Activated T-helper 9 cell treated with anti-CD3 and anti-CD28 coated beads, Interleukin-2, amount 50 U/mL, for 16 hours (primary cell): ENCODE results near the gene MELTF.

Experiments
- DNase-seq: peaks from one replicate; pipeline ENCODE4 v3.0.0-alpha.2; 2020; ENCODE audit warnings: low read depth

The MELTF gene

DNA sequence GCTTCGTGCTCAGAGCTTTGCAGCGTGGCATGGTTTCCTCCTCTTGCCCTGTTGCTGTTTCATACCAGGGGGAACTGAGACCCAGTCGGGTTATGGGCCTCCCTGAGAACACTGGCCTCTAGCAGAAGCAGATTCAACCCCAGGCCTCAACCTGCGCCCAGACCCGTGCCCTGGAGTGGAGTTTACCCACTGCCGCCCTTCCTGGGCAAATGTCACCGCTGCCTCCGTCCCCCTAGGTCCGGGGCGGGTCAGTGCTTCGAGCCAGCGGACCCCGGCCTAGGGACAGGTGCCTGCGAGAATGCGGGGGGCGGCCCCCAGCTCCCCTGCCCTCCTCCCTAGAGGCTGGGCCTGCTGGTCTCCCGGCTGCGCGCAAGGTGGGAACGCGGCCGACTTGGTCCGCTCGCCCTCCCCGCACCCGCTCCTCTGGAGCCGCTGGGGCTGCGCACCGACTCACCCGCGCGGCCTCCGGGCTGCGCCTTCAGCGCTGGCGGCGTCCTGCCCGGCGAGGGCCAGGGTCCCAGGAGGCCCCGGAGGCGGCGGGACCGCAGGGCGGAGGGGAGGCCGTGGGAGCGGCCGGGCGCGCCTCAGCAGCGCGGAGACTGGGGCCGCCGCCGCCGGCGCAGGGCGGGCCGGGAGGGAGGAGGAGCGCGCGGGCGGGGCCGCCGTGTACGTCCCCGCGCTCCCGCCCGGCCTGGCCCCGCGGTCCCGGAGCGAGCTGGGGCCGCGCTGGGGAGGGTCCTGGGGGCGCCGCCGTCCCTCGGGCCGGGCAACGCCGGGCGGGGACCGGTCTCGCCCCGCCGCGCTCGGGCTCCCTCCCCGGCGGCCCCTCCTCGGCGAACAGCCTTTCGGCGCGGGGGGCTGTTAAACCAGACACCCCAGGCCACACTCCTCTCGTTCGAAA, 61.1 kb downstream of the MELTF start, which contains the start of gene PIGZ:
TSS of gene PIGZ (minus strand) at position 601 of the 901 bp plus-strand sequence. CDS start 16,802 bp downstream, outside the sequence.
- DNase-seq, result no peak

DNA sequence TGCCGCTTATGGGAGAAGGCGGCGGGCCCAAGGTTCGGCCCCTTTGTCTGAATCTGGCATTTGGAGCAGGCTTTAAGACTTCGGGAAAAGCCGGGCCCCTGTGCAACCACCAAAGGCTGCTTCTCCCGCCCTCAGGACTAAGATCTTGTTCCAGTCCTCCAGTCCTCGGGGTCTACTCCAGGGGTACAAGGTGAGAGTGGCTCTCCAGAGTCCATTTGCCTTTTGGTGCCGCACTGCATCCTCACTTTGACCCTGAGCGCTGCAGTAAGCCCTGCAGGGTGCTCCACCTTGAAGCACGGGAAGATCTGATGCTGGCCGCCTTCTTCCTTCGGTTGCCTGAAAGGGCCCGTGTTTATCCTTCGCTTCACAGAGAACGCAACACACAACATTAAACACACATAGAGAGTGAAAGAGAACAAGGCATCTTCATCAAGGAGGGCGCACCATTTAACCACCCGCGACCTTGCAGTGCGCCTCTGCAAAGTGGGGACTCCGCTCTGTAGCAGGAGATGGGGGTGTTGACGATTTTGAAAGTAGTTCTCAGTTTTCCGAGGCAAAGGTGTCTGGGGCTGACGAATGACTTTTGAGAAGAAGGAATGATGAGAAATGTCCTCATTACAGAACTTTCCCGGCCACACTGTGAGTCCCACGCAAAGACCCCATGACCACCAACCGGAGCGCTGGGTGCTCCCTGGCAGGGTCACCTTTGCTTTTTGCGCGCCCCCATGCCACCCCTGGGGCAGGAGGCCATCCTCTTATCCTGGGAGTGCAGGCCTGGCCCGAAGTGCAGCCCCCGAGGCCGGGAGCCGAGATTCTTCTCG, 62.0 kb downstream of the MELTF start:
- DNase-seq, result no peak

DNA sequence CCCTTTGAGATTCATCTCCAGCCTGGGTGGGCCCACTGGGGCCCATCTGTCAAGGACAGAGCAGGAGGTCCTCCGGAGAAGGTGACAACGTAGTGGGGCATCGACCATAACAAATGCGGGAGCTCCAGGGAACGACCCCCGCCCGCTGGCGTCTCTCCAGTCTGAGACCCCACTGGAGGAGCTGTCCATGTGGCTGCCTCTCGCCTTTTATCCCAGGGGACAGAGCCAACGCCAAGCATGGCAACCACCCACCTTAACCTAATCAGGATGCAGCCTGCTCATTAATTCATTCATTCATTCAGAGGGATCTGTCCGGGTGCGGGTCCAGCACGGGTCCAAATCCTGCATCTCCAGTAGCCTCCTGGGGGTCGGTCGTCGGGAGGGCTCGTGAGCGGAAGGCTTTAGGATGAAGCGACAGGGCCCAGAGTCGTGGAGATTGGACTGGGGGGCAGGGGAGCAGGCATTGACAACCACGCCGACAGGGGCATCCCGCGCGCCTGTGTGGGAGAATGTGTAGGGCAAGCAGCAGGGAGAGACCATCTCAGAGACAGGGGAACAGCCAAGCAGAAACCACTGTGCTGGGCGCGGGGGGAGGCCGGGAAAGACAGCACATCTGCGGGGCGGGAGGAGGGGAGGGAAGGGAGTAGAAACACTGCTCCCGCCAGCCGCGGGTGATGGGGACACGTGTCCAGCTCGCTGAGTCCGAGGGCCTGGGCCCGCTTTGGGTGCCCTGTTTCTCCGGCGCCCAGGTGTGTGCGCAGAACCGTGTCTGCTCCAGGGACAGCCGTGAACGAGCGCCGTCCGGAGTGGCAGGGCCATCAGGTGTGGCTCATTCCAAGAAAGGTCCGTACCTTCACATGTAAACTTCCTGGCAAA, 62.9 kb downstream of the MELTF start:
- DNase-seq, result no peak

DNA sequence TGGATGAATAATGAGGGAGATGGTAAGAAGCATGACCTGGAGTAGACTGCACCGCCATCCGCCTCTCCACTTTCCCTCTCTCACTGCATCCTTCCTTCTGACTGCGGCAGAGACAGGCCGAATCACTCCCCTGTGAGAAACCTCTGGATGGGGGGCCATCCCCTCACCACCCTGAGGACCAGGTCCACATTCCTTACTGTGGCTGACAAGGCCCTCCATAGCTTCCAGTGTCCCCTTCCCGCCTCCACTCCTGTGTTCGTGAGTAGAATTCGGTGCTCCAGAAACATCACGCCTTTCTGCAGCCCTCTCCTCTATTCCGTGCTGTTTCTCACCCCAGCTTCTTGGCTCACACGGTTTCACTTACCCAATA, 63.8 kb downstream of the MELTF start:
- no peak for DNase-seq

DNA sequence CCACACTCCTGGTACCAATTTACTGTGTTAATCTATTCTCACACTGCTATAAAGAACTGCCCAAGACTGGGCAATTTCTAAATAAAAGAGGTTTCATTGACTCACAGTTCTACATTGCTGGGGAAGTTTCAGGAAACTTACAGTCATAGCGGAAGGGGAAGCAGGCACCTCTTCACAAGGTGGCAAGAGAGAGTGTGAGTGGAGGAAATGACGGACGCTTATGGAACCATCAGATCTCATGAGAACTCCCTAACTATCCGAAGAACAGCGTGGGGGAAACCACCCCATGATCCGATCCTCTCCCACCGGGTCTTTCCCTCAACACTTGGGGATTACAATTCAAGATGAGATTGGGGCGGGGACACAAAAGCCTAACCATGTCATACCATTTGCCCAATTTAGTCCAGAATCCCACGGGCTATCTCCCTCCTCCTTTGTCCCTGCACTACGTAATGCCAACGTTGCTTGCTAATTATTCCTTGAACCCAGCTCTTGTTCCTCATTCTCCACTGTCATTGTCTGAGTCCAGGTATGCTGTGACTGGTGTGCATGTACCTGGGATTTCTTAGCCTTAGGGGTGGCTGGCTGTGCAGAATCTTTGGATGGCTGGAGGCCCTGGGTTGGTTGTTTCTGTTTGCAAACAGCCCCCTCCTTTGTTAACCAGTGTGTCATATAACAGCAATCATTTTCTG, 64.4 kb downstream of the MELTF start:
- DNase-seq, result no peak

DNA sequence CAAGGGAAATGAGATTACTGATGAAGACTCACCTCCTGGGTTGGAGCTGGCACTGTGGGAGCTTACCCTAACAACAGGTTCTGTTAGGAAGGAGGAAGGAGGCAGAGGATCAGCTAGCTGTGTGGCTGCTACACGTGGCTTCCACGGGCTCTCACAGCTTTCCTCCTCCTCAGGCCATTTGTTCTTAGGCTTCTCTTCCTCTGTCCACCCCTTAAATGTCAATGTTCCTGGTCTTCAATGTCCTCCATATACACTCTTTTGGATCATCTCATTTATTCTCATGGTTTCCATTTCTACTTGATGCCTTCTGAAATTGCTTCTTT, 66.0 kb downstream of the MELTF start:
- no peak for DNase-seq

DNA sequence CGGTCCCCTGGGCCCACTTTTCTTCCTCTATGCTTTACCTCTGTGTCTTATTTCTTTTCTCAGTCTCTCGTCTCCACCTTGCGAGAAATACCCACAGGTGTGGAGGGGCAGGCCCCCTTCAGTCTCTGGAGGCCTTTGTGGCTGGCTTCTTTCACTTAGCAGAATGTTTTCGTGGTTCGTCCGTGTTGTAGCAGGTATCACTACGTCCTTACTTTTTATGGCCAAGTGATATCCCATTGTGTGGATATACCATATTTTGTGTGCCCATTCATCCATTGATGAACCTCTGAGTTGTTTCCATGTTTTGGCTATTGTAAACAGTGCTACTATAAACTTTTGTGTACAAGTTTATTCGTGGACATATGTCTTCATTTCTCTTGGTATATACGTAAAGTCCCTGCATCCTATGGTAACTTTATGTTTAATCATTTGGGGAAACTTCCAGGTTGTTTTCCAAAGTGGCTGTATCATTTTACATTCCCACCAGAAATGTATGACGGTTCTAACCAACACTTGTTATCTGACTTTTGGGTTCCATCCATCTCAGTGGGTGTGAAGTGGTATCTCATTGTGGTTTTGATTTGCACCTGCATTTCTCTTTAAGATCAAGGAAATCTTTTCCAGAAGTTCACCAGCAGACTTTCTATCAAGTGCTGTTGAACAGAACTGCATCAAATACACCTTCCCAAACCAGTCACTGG, 66.5 kb downstream of the MELTF start:
- DNase-seq, result no peak

DNA sequence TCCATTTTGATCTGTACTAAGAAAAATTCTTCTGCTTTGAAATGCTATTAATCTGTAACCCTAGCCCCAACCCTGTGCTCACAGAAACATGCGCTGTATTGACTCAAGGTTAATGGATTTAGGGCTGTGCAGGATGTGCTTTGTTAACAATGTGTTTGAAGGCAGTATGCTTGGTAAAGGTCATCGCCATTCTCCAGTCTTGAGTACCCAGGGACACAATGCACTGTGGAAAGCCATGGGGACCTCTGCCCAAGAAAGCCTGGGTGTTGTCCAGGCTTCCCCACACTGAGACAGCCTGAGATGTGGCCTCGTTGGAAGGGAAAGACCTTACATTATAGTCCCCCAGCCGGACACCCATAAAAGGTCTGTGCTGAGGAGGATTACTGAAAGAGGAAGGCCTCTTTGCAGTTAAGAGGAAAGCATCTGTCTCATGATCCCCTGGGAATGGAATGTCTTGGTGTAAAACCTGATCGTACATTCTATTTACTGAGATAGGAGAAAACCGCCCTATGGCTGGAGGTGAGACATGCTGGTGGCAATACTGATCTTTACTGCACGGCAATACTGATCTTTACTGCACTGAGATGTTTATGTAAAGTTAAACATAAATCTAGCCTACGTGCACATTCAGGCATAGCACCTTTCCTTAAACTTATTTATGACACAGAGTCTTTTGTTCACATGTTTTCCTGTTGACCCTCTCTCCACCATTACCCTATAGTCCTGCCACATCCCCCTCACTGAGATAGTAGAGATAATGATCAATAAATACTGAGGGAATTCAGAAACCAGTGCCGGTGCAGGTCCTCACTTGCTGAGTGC, 67.3 kb downstream of the MELTF start:
- no peak for DNase-seq

DNA sequence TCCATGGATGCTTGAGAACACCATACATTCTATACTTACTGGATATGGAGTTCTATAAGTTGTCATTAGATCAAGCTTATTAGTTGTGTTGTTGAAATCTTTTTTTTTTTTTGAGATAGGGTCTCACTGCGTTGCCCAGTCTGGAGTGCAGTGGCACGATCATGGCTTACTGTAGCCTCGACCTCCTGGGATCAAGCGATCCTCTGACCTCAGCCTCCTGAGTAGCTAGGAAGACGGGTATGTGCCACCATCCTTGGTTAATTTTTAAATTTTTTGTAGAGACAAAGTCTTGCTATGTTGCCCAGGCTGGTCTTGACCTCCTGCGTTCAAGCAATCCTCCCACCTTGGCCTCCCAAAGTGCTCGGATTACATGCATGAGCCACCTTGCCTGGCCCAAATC, 74.8 kb downstream of the MELTF start:
- no peak for DNase-seq
